ENCODE measurements around the gene PTPRF.

DNA sequence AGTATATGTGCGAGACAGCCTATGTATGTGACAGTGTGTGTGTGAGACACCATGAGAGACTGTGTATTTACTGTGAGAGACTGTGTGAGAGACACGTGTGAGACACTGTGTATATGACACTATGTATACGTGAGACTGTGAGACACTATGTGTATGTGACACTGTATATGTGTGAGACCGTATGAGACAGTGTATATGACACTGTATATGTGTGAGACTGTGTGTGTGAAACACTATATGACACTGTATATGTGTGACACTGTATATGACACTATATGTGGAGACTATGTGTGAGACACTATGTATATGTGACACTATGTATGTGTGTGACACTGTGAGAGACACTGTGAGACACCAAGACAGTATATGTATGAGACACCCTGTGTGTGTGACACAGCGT lies 66.3 kb downstream of the PTPRF start:
- no peak for TF ChIP-seq POLR2AphosphoS5 (IDR thresholded peaks at IDR 0.05)
- TF ChIP-seq, protein P1, sequence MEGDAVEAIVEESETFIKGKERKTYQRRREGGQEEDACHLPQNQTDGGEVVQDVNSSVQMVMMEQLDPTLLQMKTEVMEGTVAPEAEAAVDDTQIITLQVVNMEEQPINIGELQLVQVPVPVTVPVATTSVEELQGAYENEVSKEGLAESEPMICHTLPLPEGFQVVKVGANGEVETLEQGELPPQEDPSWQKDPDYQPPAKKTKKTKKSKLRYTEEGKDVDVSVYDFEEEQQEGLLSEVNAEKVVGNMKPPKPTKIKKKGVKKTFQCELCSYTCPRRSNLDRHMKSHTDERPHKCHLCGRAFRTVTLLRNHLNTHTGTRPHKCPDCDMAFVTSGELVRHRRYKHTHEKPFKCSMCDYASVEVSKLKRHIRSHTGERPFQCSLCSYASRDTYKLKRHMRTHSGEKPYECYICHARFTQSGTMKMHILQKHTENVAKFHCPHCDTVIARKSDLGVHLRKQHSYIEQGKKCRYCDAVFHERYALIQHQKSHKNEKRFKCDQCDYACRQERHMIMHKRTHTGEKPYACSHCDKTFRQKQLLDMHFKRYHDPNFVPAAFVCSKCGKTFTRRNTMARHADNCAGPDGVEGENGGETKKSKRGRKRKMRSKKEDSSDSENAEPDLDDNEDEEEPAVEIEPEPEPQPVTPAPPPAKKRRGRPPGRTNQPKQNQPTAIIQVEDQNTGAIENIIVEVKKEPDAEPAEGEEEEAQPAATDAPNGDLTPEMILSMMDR (IDR thresholded peaks at IDR 0.05): no peak
